Keratinocyte (primary cell): ENCODE measurements around the gene TFAP2E.

Experiments
- EZH2 ChIP-seq: IDR thresholded peaks from one replicate; pipeline ENCODE4 v1.6.1; 2012; ENCODE audit warnings: inconsistent platforms, mild to moderate bottlenecking, low read length, moderate library complexity
- TF ChIP-seq, protein P1 (sequence below), 3 experiments: IDR thresholded peaks in 1 of 3; conservative IDR thresholded peaks in 1 of 3; optimal IDR thresholded peaks in 1 of 3; 2 replicates in 2 of 3; 3 replicates in 1 of 3; pipeline versions ENCODE3 to v1.5.1; 2011; ENCODE audit warnings: low read length in 3 of 3, mild to moderate bottlenecking in 3 of 3, moderate library complexity in 2 of 3, control low read depth in 1 of 3, inconsistent platforms in 1 of 3; ENCODE audit not compliant: insufficient read depth in 2 of 3; ENCODE audit errors: extremely low read depth in 1 of 3

DNA sequence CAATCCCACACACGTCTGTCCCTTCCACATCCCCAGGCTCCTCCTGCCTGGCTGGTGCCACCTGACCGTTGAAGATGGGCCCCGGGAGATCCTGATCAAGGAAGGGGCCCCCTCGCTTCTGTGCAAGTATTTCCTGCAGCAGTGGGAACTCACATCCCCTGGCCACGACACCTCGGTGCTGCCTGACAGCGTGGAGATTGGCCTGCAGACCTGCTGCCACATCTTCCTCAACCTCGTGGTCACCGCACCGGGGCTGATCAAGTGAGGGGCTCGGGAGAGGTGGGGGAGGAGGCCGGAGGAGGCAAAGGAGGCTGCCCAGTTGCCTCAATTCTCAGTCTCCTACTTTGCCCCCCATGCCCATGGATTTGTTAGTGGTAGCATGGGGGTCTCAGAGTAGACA is 9.9 kb upstream of the TFAP2E start:
- TF ChIP-seq, protein P1, sequence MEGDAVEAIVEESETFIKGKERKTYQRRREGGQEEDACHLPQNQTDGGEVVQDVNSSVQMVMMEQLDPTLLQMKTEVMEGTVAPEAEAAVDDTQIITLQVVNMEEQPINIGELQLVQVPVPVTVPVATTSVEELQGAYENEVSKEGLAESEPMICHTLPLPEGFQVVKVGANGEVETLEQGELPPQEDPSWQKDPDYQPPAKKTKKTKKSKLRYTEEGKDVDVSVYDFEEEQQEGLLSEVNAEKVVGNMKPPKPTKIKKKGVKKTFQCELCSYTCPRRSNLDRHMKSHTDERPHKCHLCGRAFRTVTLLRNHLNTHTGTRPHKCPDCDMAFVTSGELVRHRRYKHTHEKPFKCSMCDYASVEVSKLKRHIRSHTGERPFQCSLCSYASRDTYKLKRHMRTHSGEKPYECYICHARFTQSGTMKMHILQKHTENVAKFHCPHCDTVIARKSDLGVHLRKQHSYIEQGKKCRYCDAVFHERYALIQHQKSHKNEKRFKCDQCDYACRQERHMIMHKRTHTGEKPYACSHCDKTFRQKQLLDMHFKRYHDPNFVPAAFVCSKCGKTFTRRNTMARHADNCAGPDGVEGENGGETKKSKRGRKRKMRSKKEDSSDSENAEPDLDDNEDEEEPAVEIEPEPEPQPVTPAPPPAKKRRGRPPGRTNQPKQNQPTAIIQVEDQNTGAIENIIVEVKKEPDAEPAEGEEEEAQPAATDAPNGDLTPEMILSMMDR (optimal IDR thresholded peaks at IDR 0.05 in 1 of 3, IDR thresholded peaks at IDR 0.05 in 1 of 3, conservative IDR thresholded peaks at IDR 0.05 in 1 of 3; ENCODE audit: extremely low read depth in 1 of 3, insufficient read depth in 2 of 3, low read length in 3 of 3) = no peak
- no peak for TF ChIP-seq EZH2
